Measurements from ENCODE around the gene CNTN4. TPM values are rescaled to one million over a fixed set of nuclear protein-coding genes. Genes with fewer than 3 reads are reported as not detected.

Gene CNTN4
- total RNA-seq, 1 donor from 2014 or later: 11.0 TPM

GRCh38 chr3:2643606-2644005 lies 544.9 kb downstream of the CNTN4 start:
- Histone ChIP-seq H3K36me3 (ENCODE audit: control insufficient read depth in 3 of 3, insufficient read depth in 3 of 3, low read length in 3 of 3) (no peaks in the 10 kb centered on the region), H3K4me1 (ENCODE audit: control insufficient read depth in 3 of 3, insufficient read depth in 3 of 3, low read length in 3 of 3) (no peaks in the 10 kb centered on the region), H3K9me3 (ENCODE audit: control insufficient read depth in 3 of 3, low read length in 3 of 3) (no peaks in the 10 kb centered on the region), H3K27me3 (ENCODE audit: control insufficient read depth in 3 of 3, insufficient read depth in 3 of 3, low read length in 3 of 3) (no peaks in the 10 kb centered on the region), H3K4me3 (ENCODE audit: low read length in 3 of 3) (no peak overlapping the region), H3K9ac (ENCODE audit: low read depth in 1 of 3, low read length in 3 of 3) (no peak overlapping the region), H3K27ac (ENCODE audit: low read depth, low read length) (no peak overlapping the region)

GRCh38 chr3:2645001-2645400 lies 546.3 kb downstream of the CNTN4 start:
- Histone ChIP-seq H3K4me3 (ENCODE audit: low read length in 3 of 3) (no peak overlapping the region), H3K36me3 (ENCODE audit: control insufficient read depth in 3 of 3, insufficient read depth in 3 of 3, low read length in 3 of 3) (no peaks in the 10 kb centered on the region), H3K27me3 (ENCODE audit: control insufficient read depth in 3 of 3, insufficient read depth in 3 of 3, low read length in 3 of 3) (no peaks in the 10 kb centered on the region), H3K9ac (ENCODE audit: low read depth in 1 of 3, low read length in 3 of 3) (no peak overlapping the region), H3K9me3 (ENCODE audit: control insufficient read depth in 3 of 3, low read length in 3 of 3) (no peaks in the 10 kb centered on the region), H3K4me1 (ENCODE audit: control insufficient read depth in 3 of 3, insufficient read depth in 3 of 3, low read length in 3 of 3) (no peaks in the 10 kb centered on the region), H3K27ac (ENCODE audit: low read depth, low read length) (no peak overlapping the region)

GRCh38 chr3:2650746-2651145 lies 552.1 kb downstream of the CNTN4 start:
- Histone ChIP-seq H3K27me3 (ENCODE audit: control insufficient read depth in 3 of 3, insufficient read depth in 3 of 3, low read length in 3 of 3) (no peaks in the 10 kb centered on the region), H3K4me1 (ENCODE audit: control insufficient read depth in 3 of 3, insufficient read depth in 3 of 3, low read length in 3 of 3) (no peaks in the 10 kb centered on the region), H3K36me3 (ENCODE audit: control insufficient read depth in 3 of 3, insufficient read depth in 3 of 3, low read length in 3 of 3) (no peaks in the 10 kb centered on the region), H3K9me3 (ENCODE audit: control insufficient read depth in 3 of 3, low read length in 3 of 3) (no peaks in the 10 kb centered on the region), H3K27ac (ENCODE audit: low read depth, low read length) (no peak overlapping the region), H3K9ac (ENCODE audit: low read depth in 1 of 3, low read length in 3 of 3) (no peak overlapping the region), H3K4me3 (ENCODE audit: low read length in 3 of 3) (no peak overlapping the region)

- no peaks in the 10 kb centered on the region for H3K9me3 ChIP-seq (ENCODE audit: control insufficient read depth in 3 of 3, low read length in 3 of 3)
- H3K4me1 ChIP-seq (ENCODE audit: control insufficient read depth in 3 of 3, insufficient read depth in 3 of 3, low read length in 3 of 3): no peaks in the 10 kb centered on the region
- no peak overlapping the region for H3K27ac ChIP-seq (ENCODE audit: low read depth, low read length)
- H3K9ac ChIP-seq (ENCODE audit: low read depth in 1 of 3, low read length in 3 of 3): no peak overlapping the region
- no peak overlapping the region for H3K4me3 ChIP-seq (ENCODE audit: low read length in 3 of 3)
- no peaks in the 10 kb centered on the region for H3K36me3 ChIP-seq (ENCODE audit: control insufficient read depth in 3 of 3, insufficient read depth in 3 of 3, low read length in 3 of 3)
- H3K27me3 ChIP-seq (ENCODE audit: control insufficient read depth in 3 of 3, insufficient read depth in 3 of 3, low read length in 3 of 3): no peaks in the 10 kb centered on the region
These were observed 553.7 kb downstream of the CNTN4 start for GRCh38 chr3:2652386-2652785.

- no peaks in the 10 kb centered on the region for H3K9me3 ChIP-seq (ENCODE audit: control insufficient read depth in 3 of 3, low read length in 3 of 3)
- H3K27me3 ChIP-seq (ENCODE audit: control insufficient read depth in 3 of 3, insufficient read depth in 3 of 3, low read length in 3 of 3): no peaks in the 10 kb centered on the region
- no peak overlapping the region for H3K4me3 ChIP-seq (ENCODE audit: low read length in 3 of 3)
- no peak overlapping the region for H3K27ac ChIP-seq (ENCODE audit: low read depth, low read length)
- H3K4me1 ChIP-seq (ENCODE audit: control insufficient read depth in 3 of 3, insufficient read depth in 3 of 3, low read length in 3 of 3): no peaks in the 10 kb centered on the region
- H3K36me3 ChIP-seq (ENCODE audit: control insufficient read depth in 3 of 3, insufficient read depth in 3 of 3, low read length in 3 of 3): no peaks in the 10 kb centered on the region
- no peak overlapping the region for H3K9ac ChIP-seq (ENCODE audit: low read depth in 1 of 3, low read length in 3 of 3)
These were observed 555.0 kb downstream of the CNTN4 start for GRCh38 chr3:2653706-2654105.

GRCh38 chr3:2655229-2655701 lies 556.6 kb downstream of the CNTN4 start:
- Histone ChIP-seq H3K4me3 (ENCODE audit: low read length in 3 of 3) (no peak overlapping the region), H3K9me3 (ENCODE audit: control insufficient read depth in 3 of 3, low read length in 3 of 3) (no peaks in the 10 kb centered on the region), H3K4me1 (ENCODE audit: control insufficient read depth in 3 of 3, insufficient read depth in 3 of 3, low read length in 3 of 3) (no peaks in the 10 kb centered on the region), H3K27me3 (ENCODE audit: control insufficient read depth in 3 of 3, insufficient read depth in 3 of 3, low read length in 3 of 3) (no peaks in the 10 kb centered on the region), H3K36me3 (ENCODE audit: control insufficient read depth in 3 of 3, insufficient read depth in 3 of 3, low read length in 3 of 3) (no peaks in the 10 kb centered on the region), H3K27ac (ENCODE audit: low read depth, low read length) (no peak overlapping the region), H3K9ac (ENCODE audit: low read depth in 1 of 3, low read length in 3 of 3) (no peak overlapping the region)

GRCh38 chr3:2656806-2657777 lies 558.4 kb downstream of the CNTN4 start:
- no peak overlapping the region for H3K27ac ChIP-seq (ENCODE audit: low read depth, low read length)
- no peaks in the 10 kb centered on the region for H3K9me3 ChIP-seq (ENCODE audit: control insufficient read depth in 3 of 3, low read length in 3 of 3)
- H3K4me1 ChIP-seq (ENCODE audit: control insufficient read depth in 3 of 3, insufficient read depth in 3 of 3, low read length in 3 of 3): no peaks in the 10 kb centered on the region
- H3K9ac ChIP-seq (ENCODE audit: low read depth in 1 of 3, low read length in 3 of 3): no peak overlapping the region
- no peaks in the 10 kb centered on the region for H3K27me3 ChIP-seq (ENCODE audit: control insufficient read depth in 3 of 3, insufficient read depth in 3 of 3, low read length in 3 of 3)
- no peaks in the 10 kb centered on the region for H3K36me3 ChIP-seq (ENCODE audit: control insufficient read depth in 3 of 3, insufficient read depth in 3 of 3, low read length in 3 of 3)
- no peak overlapping the region for H3K4me3 ChIP-seq (ENCODE audit: low read length in 3 of 3)

- no peaks in the 10 kb centered on the region for H3K36me3 ChIP-seq (ENCODE audit: control insufficient read depth in 3 of 3, insufficient read depth in 3 of 3, low read length in 3 of 3)
- no peaks in the 10 kb centered on the region for H3K27me3 ChIP-seq (ENCODE audit: control insufficient read depth in 3 of 3, insufficient read depth in 3 of 3, low read length in 3 of 3)
- H3K9ac ChIP-seq (ENCODE audit: low read depth in 1 of 3, low read length in 3 of 3): no peak overlapping the region
- H3K4me1 ChIP-seq (ENCODE audit: control insufficient read depth in 3 of 3, insufficient read depth in 3 of 3, low read length in 3 of 3): no peaks in the 10 kb centered on the region
- no peaks in the 10 kb centered on the region for H3K9me3 ChIP-seq (ENCODE audit: control insufficient read depth in 3 of 3, low read length in 3 of 3)
- no peak overlapping the region for H3K27ac ChIP-seq (ENCODE audit: low read depth, low read length)
- no peak overlapping the region for H3K4me3 ChIP-seq (ENCODE audit: low read length in 3 of 3)
These were observed 559.3 kb downstream of the CNTN4 start for GRCh38 chr3:2657971-2658370.

- no peak overlapping the region for H3K4me3 ChIP-seq (ENCODE audit: low read length in 3 of 3)
- H3K4me1 ChIP-seq (ENCODE audit: control insufficient read depth in 3 of 3, insufficient read depth in 3 of 3, low read length in 3 of 3): no peaks in the 10 kb centered on the region
- H3K27me3 ChIP-seq (ENCODE audit: control insufficient read depth in 3 of 3, insufficient read depth in 3 of 3, low read length in 3 of 3): no peaks in the 10 kb centered on the region
- no peak overlapping the region for H3K27ac ChIP-seq (ENCODE audit: low read depth, low read length)
- no peaks in the 10 kb centered on the region for H3K9me3 ChIP-seq (ENCODE audit: control insufficient read depth in 3 of 3, low read length in 3 of 3)
- H3K36me3 ChIP-seq (ENCODE audit: control insufficient read depth in 3 of 3, insufficient read depth in 3 of 3, low read length in 3 of 3): no peaks in the 10 kb centered on the region
- H3K9ac ChIP-seq (ENCODE audit: low read depth in 1 of 3, low read length in 3 of 3): no peak overlapping the region
These were observed 561.2 kb downstream of the CNTN4 start for GRCh38 chr3:2659896-2660295.

- H3K27me3 ChIP-seq (ENCODE audit: control insufficient read depth in 3 of 3, insufficient read depth in 3 of 3, low read length in 3 of 3): no peaks in the 10 kb centered on the region
- H3K4me1 ChIP-seq (ENCODE audit: control insufficient read depth in 3 of 3, insufficient read depth in 3 of 3, low read length in 3 of 3): no peaks in the 10 kb centered on the region
- H3K4me3 ChIP-seq (ENCODE audit: low read length in 3 of 3): no peak overlapping the region
- no peak overlapping the region for H3K27ac ChIP-seq (ENCODE audit: low read depth, low read length)
- H3K9ac ChIP-seq (ENCODE audit: low read depth in 1 of 3, low read length in 3 of 3): no peak overlapping the region
- H3K9me3 ChIP-seq (ENCODE audit: control insufficient read depth in 3 of 3, low read length in 3 of 3): no peaks in the 10 kb centered on the region
- H3K36me3 ChIP-seq (ENCODE audit: control insufficient read depth in 3 of 3, insufficient read depth in 3 of 3, low read length in 3 of 3): no peaks in the 10 kb centered on the region
These were observed 562.4 kb downstream of the CNTN4 start for GRCh38 chr3:2661078-2661477.

Data from skeletal muscle tissue (tissue), 4 donors.